IPS-18a (cell line): ENCODE measurements around the gene KCNIP4.
"Not testable (repeated sequence)": the region's sequence is repeated elsewhere in the genome, so short reads cannot be mapped to it uniquely, and the experiment has no call there.

ENCODE experiments used
- H3K27ac ChIP-seq: one replicate; pipeline ENCODE4 v1.5.1; 2013; ENCODE audit warnings: low read length
- H3K27me3 ChIP-seq: one replicate; pipeline ENCODE4 v1.6.1; 2013; ENCODE audit warnings: mild to moderate bottlenecking, low read length; ENCODE audit not compliant: control insufficient read depth, insufficient read depth
- H3K36me3 ChIP-seq: one replicate; pipeline ENCODE4 v1.6.1; 2013; ENCODE audit warnings: low read depth, low read length; ENCODE audit not compliant: control insufficient read depth
- H3K4me1 ChIP-seq: one replicate; pipeline ENCODE4 v1.6.1; 2013; ENCODE audit warnings: low read depth, low read length; ENCODE audit not compliant: control insufficient read depth
- H3K4me3 ChIP-seq: one replicate; pipeline ENCODE4 v1.5.1; 2013; ENCODE audit warnings: low read length
- H3K9ac ChIP-seq: one replicate; pipeline ENCODE4 v1.6.1; 2013; ENCODE audit warnings: mild to moderate bottlenecking, low read length, moderate library complexity
- H3K9me3 ChIP-seq: one replicate; pipeline ENCODE4 v1.6.1; 2013; ENCODE audit warnings: low read depth, low read length; ENCODE audit not compliant: control insufficient read depth

The KCNIP4 gene

GRCh38 chr4:20809812-20810211 is 1138.8 kb downstream of the KCNIP4 start:
- no peaks in the 10 kb centered on the region for H3K9me3 ChIP-seq
- H3K4me3 ChIP-seq, result no peak overlapping the region
- peaks cover 4% of the 10 kb centered on the region for H3K4me1 ChIP-seq
- H3K36me3 ChIP-seq, result no peaks in the 10 kb centered on the region
- H3K9ac ChIP-seq, result no peak overlapping the region
- H3K27me3 ChIP-seq, result no peaks in the 10 kb centered on the region
- H3K27ac ChIP-seq, result no peak overlapping the region

DNA sequence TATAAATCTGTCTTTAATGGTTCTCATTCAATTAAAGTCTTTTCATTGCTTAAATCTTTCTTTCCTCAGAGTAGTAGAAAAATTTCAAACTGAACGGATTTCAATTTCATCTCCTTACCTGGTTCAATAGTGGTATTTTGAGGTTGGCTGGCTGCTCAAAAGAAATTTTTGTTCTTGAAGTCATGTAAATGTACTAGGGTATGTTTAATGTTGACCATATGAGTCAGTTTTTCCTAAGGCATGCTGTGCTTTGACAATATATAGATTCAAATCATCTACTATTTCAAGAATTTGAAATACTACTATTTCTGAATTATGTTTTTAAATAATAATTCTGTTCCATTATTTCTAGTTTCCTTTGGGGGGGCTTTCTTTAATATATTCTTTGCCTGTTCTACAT is 1142.9 kb downstream of the KCNIP4 start:
- Histone ChIP-seq H3K27me3 (no peaks in the 10 kb centered on the region), H3K4me3 (no peak overlapping the region), H3K27ac (no peak overlapping the region), H3K9ac (no peak overlapping the region), H3K36me3 (no peaks in the 10 kb centered on the region), H3K9me3 (no peaks in the 10 kb centered on the region), H3K4me1 (peaks cover 4% of the 10 kb centered on the region)

DNA sequence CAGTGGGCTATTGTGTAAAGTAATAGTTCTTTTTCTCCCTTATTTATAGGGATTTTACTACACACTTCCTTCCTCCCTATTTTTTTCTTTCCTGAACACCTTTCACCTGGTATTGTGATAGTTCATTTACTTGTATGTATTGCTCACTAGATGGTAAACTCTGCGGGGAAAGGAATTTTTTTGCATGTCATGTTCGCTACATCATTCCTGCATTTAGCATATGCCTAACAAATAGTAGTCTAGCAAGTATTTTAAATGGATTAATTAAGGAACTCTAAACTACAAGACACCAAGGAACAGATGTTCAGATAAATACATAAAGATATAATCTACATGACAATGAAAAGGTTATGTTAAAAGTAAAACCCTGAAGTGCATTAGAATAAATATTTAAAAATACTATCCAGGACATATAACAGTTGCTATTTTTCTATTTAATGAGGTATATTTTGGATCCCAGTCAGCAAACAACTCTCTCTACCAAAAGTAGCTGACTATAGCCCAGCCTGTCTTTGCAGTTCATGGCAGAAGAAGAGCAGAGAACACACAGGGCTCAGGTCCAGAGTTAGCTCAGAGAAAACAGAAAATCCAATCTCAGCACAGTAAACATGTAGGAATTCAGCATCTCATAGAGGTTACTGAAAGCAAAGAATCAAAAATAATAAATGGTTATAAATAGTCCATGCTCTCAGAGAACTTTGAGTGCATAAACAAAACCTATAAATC is 1160.5 kb downstream of the KCNIP4 start:
- Histone ChIP-seq H3K27ac (no peak overlapping the region), H3K9ac (no peak overlapping the region), H3K36me3 (no peaks in the 10 kb centered on the region), H3K27me3 (no peaks in the 10 kb centered on the region), H3K4me3 (no peak overlapping the region), H3K9me3 (no peaks in the 10 kb centered on the region), H3K4me1 (no peaks in the 10 kb centered on the region)

DNA sequence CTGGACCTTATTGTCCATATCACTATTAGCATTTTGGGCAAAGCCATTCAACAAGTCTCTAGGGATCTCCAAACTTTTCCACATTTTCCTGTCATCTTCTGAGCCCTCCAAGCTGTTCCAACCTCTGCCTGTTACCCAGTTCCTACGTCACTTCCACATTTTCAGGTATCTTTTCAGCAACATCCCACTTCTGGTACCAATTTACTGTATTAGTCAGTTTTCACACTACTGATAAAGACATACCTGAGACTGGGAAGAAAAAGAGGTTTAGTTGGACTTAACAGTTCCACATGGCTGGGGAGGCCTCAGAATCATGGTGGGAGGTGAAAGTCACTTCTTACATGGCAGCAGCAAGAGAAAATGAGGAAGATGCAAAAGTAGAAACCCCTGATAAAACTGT is 1165.4 kb downstream of the KCNIP4 start:
- not testable (repeated sequence) for H3K9me3 ChIP-seq, H3K9ac ChIP-seq, H3K4me3 ChIP-seq, H3K4me1 ChIP-seq, H3K27ac ChIP-seq, H3K27me3 ChIP-seq, H3K36me3 ChIP-seq

DNA sequence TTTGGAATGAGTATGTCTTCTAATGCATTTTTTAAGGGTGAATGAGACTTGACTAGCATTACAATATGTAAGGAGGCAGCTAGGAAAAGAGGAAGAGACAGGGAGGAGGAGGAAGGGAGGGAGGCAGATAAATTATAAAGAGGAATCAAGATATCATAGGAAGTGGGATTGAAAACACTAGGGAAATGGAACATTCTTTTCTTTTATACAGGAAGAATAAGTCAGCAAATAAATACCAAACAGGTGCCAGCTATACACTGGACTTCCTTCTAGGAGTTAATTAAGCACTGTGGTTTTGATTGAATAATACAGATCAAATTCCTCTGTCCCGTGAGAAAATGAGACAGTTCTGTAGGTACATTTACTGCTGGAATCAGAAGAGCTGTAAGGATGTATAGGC is 1169.7 kb downstream of the KCNIP4 start:
- H3K27me3 ChIP-seq, result no peaks in the 10 kb centered on the region

GRCh38 chr4:20773144-20773997 is 1175.2 kb downstream of the KCNIP4 start:
- H3K27ac ChIP-seq, result no peak overlapping the region
- H3K4me1 ChIP-seq, result no peaks in the 10 kb centered on the region
- H3K36me3 ChIP-seq, result no peaks in the 10 kb centered on the region
- no peak overlapping the region for H3K4me3 ChIP-seq
- H3K9ac ChIP-seq, result no peak overlapping the region
- no peaks in the 10 kb centered on the region for H3K9me3 ChIP-seq
- no peaks in the 10 kb centered on the region for H3K27me3 ChIP-seq

More for the DNA sequence above, 1169.7 kb downstream of the KCNIP4 start:
- Histone ChIP-seq H3K4me1 (no peaks in the 10 kb centered on the region), H3K4me3 (no peak overlapping the region), H3K27ac (no peak overlapping the region), H3K9me3 (peaks cover 3% of the 10 kb centered on the region), H3K9ac (no peak overlapping the region), H3K36me3 (no peaks in the 10 kb centered on the region)

GRCh38 chr4:20764366-20764992 is 1184.1 kb downstream of the KCNIP4 start:
- Histone ChIP-seq H3K9ac (no peak overlapping the region), H3K27me3 (no peaks in the 10 kb centered on the region), H3K9me3 (no peaks in the 10 kb centered on the region), H3K36me3 (no peaks in the 10 kb centered on the region), H3K4me3 (no peak overlapping the region), H3K4me1 (no peaks in the 10 kb centered on the region), H3K27ac (no peak overlapping the region)

DNA sequence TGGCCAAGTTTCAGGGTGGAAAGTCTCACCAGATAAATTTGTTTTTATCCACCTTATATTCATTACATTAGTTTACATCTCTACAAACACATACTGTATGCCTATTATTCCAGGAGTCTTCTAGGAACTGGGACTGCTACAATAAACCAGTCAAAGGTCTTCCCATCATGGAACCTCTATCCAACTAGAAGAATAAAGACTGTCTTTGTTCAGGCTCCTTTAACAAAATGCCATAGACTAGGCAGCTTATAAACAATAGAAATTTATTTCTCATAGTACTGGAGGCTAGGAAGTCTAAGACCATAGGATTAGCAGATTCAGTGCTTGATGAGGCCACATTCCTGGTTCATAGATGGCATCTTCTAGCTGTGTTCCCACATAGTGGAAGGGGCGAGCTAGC is 1186.7 kb downstream of the KCNIP4 start:
- Histone ChIP-seq H3K4me3 (no peak overlapping the region), H3K27me3 (no peaks in the 10 kb centered on the region), H3K9me3 (no peaks in the 10 kb centered on the region), H3K4me1 (no peaks in the 10 kb centered on the region), H3K27ac (no peak overlapping the region), H3K36me3 (no peaks in the 10 kb centered on the region), H3K9ac (no peak overlapping the region)

DNA sequence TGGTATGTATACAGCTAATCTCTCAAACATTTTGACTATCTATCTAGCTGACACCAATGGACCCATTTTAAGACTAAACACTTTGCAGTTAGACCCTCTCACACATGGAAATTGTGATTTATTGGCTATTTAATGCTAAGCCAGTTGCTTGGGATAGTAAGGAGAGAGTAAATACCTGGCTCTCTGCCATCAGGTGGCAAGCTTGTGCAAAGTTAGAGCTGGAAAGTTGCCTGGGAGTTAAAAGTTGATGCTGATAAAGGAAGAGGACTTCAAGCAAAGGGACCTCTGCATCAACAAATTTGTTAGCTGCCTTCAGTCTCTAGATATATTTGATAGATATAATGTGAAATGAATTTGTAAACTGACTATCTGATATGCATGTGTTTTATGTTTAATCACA is 1187.2 kb downstream of the KCNIP4 start:
- no peaks in the 10 kb centered on the region for H3K27me3 ChIP-seq
- H3K4me3 ChIP-seq, result no peak overlapping the region

GRCh38 chr4:20760053-20760452 is 1188.5 kb downstream of the KCNIP4 start:
- Histone ChIP-seq H3K27me3 (no peaks in the 10 kb centered on the region), H3K4me1 (no peaks in the 10 kb centered on the region)

More for the DNA sequence above, 1187.2 kb downstream of the KCNIP4 start:
- no peaks in the 10 kb centered on the region for H3K4me1 ChIP-seq
- no peak overlapping the region for H3K9ac ChIP-seq
- H3K36me3 ChIP-seq, result no peaks in the 10 kb centered on the region
- no peak overlapping the region for H3K27ac ChIP-seq
- no peaks in the 10 kb centered on the region for H3K9me3 ChIP-seq

DNA sequence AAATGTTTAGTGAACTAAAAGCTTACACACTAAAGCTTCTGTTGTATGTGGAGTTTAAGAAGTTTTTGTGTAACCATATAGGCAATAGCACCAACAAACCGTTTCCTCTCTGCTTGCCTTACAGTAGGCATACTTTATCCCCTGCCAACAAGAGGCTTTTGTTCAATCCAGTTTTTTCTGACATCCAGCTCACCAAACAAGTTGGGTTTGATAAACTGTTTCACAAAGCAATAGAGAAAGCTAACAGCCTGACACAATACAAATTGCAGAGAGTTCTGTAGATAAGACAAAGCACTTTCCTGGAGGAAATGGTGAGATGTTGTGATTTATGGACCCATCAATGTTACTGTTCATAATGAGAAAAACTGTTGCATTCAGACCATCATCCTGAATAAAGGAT is 1194.5 kb downstream of the KCNIP4 start:
- Histone ChIP-seq H3K9ac (no peak overlapping the region), H3K4me1 (no peaks in the 10 kb centered on the region), H3K27ac (no peak overlapping the region), H3K27me3 (no peaks in the 10 kb centered on the region), H3K9me3 (no peaks in the 10 kb centered on the region), H3K4me3 (no peak overlapping the region), H3K36me3 (no peaks in the 10 kb centered on the region)

More at GRCh38 chr4:20760053-20760452, 1188.5 kb downstream of the KCNIP4 start:
- H3K27ac ChIP-seq, result no peak overlapping the region
- no peak overlapping the region for H3K4me3 ChIP-seq
- H3K9ac ChIP-seq, result no peak overlapping the region
- no peaks in the 10 kb centered on the region for H3K36me3 ChIP-seq
- H3K9me3 ChIP-seq, result no peaks in the 10 kb centered on the region
